Measurements from ENCODE around the gene LRFN5.
A peak's percentile ranks its signal among the peaks of the same experiment; 100 is the strongest.
"Not testable (repeated sequence)": the region's sequence is repeated elsewhere in the genome, so short reads cannot be mapped to it uniquely, and the experiment has no call there.

LRFN5 gene

DNA sequence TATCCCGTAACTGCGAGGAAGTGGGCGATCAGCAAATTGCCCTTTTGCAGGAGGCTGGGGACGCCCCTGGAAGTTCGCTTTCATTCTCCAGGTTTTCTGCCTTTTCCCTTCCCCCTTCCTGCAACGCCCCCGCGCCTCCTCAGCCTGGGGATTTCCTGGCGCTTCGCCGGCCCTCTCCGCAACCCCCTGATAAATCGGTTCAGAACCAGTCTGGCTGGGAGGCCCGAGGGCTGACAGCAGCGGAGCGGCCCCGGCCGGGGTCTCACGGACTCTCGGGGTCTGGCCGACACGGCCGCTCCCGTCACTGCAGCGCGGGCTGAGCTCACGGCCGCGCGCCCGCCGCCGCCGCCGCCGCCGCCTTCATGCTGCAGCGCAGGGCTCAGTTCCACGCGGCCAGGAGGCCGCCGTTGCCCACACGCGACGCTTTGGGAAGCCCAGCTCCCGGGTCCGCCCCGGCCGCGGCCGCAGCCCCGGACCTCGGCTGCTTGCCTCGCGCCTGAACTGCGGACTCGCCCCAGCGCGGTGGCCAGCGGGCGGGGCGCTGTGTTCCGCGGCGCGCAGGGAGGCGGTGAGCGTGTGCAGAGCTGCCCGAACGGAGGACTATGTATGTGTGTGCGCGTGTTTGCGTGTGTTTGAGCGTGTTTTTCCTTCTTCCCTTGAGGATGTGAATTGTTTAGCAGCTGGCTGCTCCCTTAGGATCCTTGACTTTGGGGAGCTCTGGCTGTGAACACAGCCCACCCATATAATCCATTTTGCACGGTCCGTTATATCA is at the start of gene LRFN5:
Gene LRFN5 (plus strand): TSS at position 345 of the 772 bp plus-strand sequence.
- peak in 1 of 2 donors; percentile 14 for DNase-seq

DNA sequence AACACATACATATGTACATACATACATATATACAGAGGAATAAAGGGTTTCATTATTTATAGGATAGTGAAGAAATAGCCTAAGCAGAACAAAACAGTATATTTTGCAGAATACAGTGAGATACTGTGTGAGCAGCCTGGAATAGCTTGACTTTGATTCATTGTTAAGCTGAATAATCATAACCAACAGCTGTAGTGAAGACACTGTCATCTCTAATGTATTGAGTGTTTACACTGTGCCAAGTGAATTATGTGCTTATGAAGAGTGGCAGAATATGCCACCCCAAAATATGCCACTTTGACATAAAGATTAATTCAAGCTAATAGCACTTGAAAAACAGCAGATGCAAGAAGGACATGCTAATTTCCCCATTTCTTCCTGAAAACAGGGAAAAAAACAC is 48.2 kb upstream of the LRFN5 start:
- DNase-seq: no peak

DNA sequence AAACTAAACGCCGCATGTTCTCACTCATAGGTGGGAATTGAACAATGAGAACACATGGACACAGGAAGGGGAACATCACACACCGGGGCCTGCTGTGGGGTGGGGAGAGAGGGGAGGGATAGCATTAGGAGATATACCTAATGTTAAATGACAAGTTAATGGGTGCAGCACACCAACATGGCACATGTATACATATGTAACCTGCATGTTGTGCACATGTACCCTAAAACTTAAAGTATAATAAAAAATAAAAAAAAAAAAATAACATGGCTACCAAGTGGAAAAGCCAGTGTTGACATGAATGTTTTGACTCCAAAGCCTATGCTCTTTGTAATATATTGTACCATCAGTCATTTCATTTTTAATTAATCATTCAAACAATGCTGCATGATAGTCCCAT is 39.8 kb upstream of the LRFN5 start:
- not testable (repeated sequence) for DNase-seq

DNA sequence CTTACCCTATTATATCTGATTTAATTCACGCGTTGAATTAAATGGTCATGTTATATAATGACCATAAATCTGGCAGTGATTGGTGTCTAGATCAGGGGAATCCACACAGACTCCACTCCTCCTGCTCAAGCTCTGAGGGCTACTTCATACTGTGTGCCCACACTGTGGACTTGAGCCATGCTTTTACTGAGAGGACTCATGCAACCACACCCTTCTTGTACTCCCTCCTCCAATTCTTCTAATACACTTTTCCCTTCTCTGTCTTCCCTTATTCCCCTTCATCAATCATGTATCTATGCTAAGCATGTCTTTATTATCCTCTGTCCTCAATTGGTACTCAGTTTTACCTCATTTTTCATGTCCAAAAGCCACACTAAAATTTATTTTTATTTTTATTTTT is 37.7 kb upstream of the LRFN5 start:
- DNase-seq: no peak

DNA sequence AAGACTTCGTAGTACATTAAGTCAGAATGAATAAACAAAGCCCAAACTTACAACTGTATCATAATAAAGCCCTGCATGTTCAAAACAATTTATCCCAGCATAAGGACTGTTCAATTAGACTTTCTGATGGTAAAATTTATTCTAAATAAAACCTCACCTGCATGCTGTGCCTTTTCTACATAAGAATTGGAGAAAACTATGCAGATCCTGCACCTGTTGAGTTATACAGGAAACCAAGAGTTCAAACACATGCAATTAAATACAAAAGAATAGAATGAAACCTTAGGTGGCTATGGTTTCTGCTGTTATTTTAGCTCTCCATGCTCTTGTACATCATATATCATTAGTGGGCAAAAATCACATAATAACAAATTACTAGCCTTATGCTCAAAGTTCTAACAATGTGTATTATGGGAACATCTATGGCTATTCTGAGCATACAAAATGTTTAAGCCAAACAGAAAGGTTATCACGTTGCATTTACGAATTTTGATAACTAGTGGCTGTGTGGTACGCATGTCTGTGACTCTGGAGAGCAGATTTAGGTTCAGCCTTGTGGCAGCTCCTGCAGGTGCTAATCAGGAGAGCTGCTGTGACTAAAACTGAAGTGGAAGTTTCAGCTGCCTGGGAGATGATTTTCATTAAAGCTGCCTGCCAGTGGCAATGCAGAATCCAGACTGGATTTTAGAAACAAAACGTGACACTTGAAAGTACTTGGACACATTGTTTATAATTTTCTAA is 36.1 kb upstream of the LRFN5 start:
- DNase-seq: no peak

DNA sequence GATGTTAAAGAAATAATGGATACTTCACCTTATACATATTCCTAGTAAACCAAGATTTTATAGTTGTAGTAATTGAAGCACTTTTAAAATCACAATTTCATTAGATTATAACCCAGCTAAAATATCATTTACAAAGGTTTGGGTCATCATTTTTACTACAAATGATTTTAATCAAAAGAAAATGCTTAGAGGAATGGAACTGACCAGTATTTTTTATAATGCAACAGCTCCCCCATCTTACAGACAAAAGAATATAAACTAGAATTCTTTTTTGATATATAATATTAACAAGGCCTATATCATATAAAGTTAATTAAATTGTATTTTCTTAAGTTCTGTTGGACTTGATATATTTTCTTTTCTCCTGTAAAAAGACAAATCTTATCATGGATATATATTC is 20.4 kb upstream of the LRFN5 start:
- no peak for DNase-seq

DNA sequence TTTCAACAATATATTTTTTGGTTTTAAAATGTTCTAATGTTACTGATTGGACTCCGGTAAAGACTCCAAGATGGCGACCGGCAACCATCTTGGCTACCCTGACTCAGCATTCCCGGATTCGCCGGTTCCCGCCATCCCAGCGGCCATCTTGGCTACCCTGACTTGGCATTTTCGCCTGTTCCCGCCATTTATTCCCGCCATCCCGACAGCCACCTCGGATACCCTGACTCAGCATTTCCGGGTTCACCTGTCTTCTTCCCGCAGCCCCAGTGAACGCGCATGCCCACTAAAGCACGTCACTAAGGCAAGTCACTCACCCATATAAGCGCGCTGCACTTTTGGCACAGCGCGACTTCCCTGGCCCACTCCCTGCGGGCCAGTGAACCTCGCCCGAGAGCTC is 9.0 kb upstream of the LRFN5 start:
- DNase-seq: no peak

DNA sequence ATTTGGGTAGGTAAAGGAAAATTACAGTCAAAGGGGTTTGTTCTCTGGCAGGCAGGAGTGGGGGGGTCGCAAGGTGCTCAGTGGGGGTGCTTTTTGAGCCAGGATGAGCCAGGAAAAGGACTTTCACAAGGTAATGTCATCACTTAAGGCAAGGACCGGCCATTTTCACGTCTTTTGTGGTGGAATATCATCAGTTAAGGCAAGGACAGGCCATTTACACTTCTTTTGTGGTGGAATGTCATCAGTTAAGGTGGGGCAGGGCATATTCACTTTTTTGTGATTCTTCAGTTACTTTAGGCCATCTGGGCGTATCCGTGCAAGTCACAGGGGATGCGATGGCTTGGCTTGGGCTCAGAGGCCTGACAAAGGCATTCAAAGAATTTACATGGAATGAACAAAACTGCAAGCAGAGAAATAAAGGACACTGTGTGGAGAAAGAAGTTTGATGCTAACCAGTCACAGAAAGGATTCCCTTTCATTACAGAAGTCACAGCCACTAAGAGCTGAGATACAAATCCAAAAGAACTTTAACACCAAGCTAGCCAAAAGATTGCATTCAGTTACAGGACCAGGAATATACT is 6.8 kb upstream of the LRFN5 start:
- DNase-seq: not testable (repeated sequence)

DNA sequence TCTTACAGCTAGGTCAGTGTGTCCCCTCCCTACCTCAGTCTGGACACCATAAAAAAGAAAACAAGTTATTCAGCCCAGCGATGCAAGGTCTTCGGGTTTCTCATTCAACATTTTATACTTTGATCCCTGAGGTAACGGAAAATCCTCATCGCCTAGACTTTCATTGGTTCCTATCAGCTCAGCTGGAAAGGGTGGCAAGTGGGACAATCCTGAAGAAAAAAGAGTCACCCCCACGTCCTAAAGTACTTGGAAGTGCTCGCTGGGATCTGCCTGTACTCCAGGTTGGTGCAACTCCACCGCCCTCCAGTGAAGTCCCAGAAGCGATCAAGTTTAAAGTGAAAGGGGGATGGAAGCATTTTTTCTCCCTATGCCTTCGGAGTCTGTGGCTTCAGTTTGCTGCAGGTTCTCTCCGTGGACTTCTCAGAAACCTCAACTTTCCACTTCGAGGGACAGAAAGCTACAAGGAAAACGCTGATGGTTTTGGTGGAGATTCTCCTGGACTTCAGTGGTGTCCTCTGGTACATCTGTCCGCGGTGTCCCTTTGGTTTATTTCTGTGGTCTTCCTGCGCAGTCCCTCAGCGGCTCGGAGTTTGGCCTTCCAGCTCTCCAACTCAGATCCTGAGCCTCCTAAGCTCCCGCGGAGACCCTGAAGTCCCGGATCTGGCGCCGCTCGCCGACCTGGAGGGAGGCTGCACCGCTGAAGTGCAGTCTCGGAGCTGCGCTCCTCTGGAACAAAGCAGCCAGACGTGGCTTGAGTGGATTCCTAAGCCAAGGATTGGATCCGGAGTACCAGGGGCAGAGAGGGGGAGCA is 1.8 kb upstream of the LRFN5 start:
- peak in 1 of 2 donors; percentile 2 for DNase-seq

DNA sequence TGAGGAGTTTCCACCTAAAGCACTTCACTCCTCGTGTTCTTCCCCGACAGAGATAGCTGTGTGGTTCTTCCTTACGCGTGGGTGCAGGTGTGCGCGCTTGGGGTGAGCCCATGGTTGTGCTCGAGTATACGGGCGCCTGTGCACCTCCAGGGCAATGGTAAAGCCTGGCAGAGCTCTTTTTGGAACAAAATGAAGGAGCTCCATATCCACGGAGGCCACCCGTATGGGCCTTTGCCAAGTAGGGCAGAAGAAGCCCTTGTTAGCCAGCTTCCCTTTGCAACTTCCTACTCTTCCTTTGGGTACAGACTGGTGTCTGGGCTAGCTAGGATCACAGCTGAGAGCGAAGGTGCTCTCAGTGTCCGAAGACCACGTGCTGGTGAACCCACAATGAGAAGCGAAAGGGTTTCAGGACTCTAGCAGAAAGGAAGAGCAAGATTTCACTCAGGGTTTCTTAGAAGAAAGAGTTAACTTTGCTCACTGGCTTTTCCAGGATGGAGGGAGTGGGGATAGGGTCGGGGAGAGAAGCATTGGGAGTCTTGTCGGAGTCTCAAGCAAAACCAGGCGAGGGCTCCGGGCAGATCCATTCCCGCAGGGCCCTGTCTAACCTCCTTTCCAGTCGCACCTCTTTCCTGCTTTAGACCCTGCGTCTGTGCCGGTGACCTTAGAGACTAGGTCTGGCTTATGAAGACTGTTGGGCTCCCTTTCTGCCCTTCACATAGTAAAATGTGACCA is 960 bp upstream of the LRFN5 start:
- DNase-seq: peak in 1 of 2 donors; percentile 4

DNA sequence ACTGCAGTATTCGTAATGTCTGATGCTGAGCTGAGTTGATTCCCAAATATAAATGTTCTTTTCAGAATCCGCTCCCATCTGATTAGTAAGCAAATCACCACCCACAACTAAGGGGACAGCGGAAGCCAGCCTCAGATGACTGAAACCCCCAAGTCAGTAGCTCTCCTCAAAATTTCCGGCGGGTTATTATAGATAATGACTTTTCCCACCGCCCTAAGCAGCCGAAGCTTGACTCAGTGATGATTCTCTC is 469 bp upstream of the LRFN5 start:
- DNase-seq: no peak

DNA sequence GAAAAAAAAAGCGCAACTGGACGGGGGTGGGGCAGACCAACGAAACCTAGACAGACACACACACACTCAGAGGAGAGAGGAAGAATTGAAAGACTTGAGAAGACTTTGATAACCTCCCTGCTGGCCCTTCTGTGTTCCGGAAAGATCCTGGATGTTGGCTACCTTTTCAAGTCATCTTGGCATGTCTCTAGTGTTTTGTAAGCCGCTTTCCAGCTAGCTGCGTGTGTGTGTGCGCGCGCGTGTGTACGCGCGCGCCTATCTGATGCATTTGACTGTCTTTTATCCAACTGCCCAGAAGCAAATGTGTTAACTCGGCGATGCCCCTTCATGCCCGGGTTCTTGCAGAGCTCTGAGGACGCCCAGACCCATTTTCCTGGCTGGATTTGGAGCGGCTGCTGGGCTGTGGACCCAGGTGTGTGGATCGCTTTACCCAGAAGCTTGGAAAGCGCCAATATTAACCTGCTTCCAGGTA is 664 bp downstream of the LRFN5 start:
- peak in 1 of 2 donors; percentile 1 for DNase-seq

DNA sequence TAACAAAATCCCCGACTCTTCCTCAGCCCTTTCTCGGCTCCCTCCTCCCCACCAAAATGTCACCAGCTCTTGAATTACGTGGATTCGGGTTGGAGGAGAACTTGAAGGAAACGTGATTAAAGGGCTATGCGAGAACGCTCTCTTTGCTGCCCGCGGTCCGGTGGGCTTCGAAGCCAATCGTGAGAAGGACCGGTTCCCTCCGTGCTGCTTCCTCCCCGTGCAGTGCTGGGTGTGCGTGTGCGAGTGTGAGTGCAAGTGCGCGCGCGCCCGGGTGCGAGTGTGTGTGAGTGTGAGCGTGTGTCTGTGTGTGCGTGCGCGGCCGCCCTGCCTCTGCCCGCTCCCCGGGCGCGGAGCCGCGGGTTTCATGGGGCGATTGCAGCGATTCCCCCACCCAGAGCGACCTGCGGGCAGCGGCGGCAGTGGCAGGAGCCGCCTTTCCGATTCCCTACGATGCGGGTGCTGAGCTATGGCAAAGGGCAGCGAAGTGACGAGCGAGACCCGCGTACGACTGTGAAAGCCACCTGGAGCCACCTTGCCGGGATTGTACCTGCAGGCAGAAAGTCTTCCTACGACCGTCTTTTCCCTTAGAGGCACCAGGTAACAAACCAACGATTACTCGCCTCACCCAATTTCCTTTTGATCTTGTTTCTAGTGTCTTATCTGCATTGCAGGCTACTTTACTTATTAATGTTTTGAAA is 1.4 kb downstream of the LRFN5 start:
- DNase-seq: peak in 1 of 2 donors; percentile 2

DNA sequence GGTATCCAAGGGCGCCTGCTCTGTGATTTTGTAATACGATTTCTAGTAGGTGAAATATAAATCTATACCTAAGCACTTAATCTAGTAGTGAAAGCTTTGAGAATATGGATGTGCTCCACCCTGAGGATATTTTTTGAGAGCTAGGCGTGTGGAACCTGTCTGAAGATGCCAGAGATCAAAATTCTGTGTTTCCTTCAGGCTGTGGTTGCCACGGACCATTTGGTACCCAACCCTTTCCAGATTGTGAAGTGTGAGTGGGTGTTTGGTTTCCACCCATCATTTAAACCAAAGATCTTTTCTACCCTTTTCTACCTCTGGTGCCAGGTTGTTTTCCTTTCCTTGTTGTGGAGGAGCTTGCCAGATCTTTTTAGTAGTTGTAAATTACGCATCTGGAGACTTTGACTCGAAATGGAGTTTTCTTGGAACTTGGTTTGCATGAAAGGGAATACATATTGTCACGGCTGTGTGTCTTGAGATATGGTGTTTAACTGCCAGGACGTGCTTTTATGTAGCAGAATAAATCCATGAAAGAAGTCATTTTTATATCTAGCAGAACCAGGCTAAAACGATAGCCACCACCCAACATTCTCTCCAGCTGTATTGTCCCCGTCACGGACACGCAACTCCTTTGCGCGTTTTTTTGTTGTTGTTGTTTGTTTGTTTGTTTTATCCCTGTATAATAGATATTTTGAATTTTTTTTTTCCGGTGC is 2.2 kb downstream of the LRFN5 start:
- no peak for DNase-seq

DNA sequence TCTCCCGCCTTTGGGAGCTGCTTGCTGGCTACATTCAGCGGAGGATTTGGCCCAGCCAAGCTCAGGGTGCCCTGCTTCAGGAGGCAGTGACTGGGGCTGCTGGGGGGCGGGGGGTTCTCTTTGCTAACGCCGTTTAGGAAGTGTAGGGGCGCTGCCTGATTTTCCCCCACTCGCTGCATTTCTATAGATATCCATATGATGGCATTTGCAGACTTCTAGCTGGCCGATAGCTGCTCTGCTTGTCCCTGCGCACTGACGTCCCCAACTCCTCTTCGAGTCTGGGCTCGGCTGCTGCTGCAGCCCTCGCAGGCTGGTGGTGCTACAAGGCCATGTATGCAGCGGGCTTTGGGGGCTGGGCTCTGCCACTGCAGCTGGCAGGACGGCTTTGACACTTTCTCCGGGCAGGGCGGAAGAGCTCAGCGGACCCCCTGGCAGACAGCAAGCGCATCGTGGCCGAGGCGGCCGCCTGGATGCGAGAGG is 3.1 kb downstream of the LRFN5 start:
- DNase-seq: peak in 1 of 2 donors; percentile 14

DNA sequence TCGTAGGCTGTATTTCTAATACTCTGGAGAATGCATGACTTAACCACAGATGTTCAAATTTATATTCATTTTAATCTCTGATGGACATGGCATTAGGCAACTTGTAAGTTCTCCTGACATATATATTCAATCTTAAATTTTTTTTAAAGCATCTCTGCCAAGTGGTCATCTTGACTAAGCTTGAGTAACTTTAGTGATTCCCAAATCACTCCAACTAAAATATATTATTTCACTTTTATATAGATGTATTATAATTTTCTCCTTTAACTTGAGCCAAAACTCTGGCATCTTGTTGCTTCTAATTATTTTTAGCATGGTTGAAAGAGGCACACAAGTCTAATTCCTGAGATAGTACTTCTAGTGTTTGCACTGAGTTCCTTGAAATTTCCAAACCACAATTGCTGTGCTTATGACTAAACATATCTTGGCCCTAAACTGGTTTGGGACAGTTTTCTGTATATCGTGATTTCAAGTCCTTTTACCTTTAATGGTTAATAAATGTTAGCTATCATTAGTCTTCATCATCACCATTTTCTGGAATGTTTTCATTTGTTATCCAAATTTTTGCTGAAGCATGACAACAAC is 8.4 kb downstream of the LRFN5 start:
- DNase-seq: no peak

DNA sequence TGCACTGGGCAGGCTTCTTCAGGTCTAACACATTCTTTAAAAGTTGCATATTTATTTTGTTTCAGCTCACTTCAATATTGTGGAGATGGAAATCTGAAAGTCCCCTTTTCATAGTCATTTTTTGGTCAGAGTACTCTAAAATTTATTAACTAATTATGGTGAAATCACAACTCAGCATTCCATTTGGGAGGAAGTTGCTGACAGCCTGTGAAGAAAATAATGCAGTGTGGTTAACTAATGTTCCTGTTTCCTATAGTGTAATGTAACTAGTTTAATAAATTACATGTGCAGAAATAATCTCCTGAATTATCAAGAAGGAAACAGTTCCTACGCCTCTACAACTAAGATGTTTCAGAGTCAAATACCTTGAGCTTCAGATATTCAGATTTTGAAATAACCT is 17.1 kb downstream of the LRFN5 start:
- no peak for DNase-seq

DNA sequence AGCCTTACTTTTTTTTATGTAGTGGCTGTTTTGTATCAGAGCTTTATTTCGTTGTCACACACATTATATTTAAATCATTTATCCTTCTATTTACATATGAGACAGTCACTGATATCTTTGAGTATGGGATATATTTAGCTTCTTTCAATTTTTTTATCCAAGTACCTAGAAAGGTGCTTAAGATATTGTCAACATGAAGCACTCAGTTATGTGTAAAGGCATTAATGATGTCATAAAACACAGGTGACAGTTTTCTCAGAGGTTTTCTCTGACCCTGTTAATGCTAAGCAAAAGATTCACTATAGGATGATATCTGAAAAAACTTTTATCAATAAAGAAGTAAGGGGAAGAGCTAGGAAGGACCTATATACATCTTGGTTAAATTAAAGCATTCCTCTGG is 23.2 kb downstream of the LRFN5 start:
- no peak for DNase-seq

DNA sequence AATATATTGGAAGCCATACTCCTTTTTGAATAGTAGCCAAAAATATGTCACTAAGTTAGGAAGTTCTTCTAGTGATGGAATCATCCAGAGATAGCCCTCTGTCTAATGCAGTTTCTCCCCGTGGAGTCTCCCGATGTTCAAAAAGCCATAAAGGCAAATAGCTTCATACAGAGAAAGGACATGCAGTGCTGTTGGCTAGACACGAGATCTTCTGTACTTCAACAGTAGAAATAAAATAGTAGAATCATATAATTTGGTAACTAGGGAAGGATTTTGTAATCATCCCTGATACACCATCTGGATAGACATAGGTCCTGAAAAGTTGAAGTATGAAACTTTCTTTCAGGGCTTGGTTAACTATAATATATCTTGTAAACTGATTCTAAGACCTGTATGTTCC is 27.6 kb downstream of the LRFN5 start:
- DNase-seq: no peak

DNA sequence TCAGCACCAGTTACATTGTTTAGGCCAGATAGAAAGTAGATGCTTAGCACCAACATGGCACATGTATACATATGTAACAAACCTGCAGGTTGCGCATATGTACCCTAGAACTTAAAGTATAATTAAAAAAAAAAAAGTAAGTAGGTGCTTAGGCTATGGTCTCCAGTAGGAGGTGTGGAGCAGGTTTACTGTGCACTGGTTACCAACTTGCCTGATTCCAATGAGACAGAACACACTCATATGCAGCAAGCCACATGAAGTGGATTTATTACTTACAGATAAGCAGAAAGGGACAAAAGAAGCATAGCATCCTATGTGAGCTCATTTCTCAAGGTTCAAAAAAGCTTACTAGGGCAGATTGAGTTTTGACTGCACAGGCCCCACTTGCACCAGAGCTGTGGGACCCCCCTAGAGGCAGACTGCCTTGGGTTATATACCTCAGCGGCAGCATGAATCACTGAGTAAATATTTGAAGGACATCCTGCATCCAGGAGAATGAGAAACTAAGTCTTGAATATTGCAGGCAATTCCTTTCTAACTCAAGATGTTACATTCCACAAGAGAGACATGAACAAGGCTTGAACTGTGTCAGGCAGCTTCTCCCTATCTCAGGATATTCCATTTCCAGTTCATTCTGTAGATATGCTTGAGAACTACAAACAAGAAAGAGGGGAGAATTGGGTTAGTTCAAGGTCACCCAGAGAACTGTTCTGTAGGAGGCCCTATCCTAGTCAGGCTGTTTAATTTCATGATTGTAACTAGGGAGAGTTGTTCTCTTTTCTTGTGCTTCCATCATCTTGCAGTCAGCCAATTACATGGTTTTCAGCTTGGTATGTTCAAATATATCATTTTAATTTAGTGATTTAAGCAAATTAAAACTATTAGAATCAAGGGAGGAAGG is 30.1 kb downstream of the LRFN5 start:
- DNase-seq: no peak
